HFF-Myc (cell line): Measurements from ENCODE around the gene PTGDR.

Source experiments
- DNase-seq: peaks from one replicate; pipeline ENCODE4 v3.0.0-alpha.2; 2011; ENCODE audit warnings: low read depth; ENCODE audit errors: extremely low read depth
- H3K4me3 ChIP-seq: replicated peaks from 2 replicates; pipeline ENCODE4 v1.5.1; 2011; ENCODE audit warnings: low read depth, mild to moderate bottlenecking, control low read depth, low read length
- CTCF ChIP-seq: IDR thresholded peaks from 2 replicates; pipeline ENCODE4 v1.5.1; 2012; ENCODE audit warnings: mild to moderate bottlenecking, low read depth, low read length, control low read depth; ENCODE audit errors: missing control alignments

PTGDR gene

GRCh38 chr14:52305014-52305413 lies 37.5 kb downstream of the PTGDR start:
- no peak for TF ChIP-seq CTCF
- DNase-seq, result no peak
- no peak overlapping the region for H3K4me3 ChIP-seq

GRCh38 chr14:52307376-52307775 lies 39.9 kb downstream of the PTGDR start:
- no peak for DNase-seq
- H3K4me3 ChIP-seq, result no peak overlapping the region
- no peak for TF ChIP-seq CTCF

- H3K4me3 ChIP-seq, result no peak overlapping the region
- TF ChIP-seq CTCF, result no peak
- no peak for DNase-seq
Observed at GRCh38 chr14:52307905-52308304, 40.4 kb downstream of the PTGDR start.

- TF ChIP-seq CTCF, result no peak
- no peak overlapping the region for H3K4me3 ChIP-seq
- DNase-seq, result no peak
Observed at GRCh38 chr14:52310541-52310940, 43.0 kb downstream of the PTGDR start.

- H3K4me3 ChIP-seq, result no peak overlapping the region
- DNase-seq, result no peak
- TF ChIP-seq CTCF, result no peak
Observed at GRCh38 chr14:52312931-52313355, 45.4 kb downstream of the PTGDR start.

- TF ChIP-seq CTCF, result no peak
- H3K4me3 ChIP-seq, result peak overlapping the region; percentile 55
- DNase-seq, result no peak
Observed at GRCh38 chr14:52313462-52313861, 46.0 kb downstream of the PTGDR start.

- peak within 1 kb of the TSS; percentile 55 for H3K4me3 ChIP-seq
- no peak for DNase-seq
- no peak for TF ChIP-seq CTCF
Observed at GRCh38 chr14:52313903-52314594, 46.6 kb downstream of the PTGDR start, which contains the start of gene PTGER2. PTGER2 (plus strand) TSS chr14:52314312; CDS start chr14:52314549, 237 bp downstream.
